ENCODE results near the gene IL32. TPM values are rescaled to one million over a fixed set of nuclear protein-coding genes. Genes with fewer than 3 reads are reported as not detected.

The IL32 gene
- total and polyA plus RNA-seq, 9 of the 15 experiments (the other 6 are each of a cell fraction or from before 2014, with no cell fraction given): 0.21 to 2.2 (median 0.37) TPM; not detected in 3

DNA sequence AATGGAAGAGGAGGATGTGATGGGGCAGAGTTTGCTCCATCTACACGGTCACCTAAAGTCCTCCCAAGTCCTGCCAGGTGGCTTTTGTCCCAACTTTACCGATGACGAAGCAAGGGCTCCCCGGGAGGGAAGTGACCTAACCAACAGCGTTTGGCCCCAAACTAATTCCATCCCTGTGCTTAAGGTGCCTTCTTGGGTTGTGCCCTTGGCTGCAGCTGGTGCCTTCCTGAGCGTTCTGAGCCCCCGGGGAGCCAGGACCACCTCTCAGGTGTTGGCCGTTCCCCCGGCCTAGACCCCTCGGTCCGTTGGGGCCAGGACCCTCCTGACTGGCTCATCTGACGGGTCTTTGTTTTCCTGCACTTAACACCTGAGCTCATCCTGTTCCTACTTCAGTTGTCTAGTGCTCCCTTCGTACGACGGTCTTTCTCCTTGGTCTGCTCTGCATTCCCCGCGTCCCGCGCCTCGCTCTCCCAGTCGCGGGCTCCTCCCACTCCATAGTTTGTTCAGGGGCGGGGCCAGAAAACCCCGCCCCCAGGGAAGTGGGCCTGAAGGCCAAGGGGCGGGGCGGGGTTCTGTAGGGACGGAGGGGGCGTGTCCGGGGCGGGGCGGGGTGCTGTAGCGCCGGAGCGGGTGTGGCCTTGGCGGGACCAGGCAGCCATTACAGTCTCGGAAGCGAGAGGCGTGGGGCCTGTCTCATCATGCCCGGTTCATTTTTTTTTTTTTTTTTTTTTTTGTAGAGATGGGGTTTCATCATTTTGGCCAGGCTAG lies 34.5 kb downstream of the IL32 start (continued):
- TF ChIP-seq, protein P1, sequence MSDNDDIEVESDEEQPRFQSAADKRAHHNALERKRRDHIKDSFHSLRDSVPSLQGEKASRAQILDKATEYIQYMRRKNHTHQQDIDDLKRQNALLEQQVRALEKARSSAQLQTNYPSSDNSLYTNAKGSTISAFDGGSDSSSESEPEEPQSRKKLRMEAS (CRISPR knock-in tag; IDR thresholded peaks at IDR 0.05): peak; percentile 40; the same call in 1 of the 2 replicates
- TF ChIP-seq ELF4 (CRISPR knock-in tag; IDR thresholded peaks at IDR 0.05) (no peak), HDAC1 (IDR thresholded peaks at IDR 0.05) (no peak), POLR2B (IDR thresholded peaks at IDR 0.05; ENCODE audit: low read depth, partially characterized antibody) (peak; percentile 42), TBL1XR1 (IDR thresholded peaks at IDR 0.05; ENCODE audit: low read length in 2 of 2) (no peak), ARID1B (IDR thresholded peaks at IDR 0.05) (0 out of 2 replicates have a peak, but pooled peaks have one; percentile 8), STAT5B (CRISPR knock-in tag; IDR thresholded peaks at IDR 0.05) (no peak), L3MBTL2 (IDR thresholded peaks at IDR 0.05) (peak; percentile 78), RBM39 (optimal IDR thresholded peaks at IDR 0.05; ENCODE audit: low read depth, low read length) (no peak), MTA1 (IDR thresholded peaks at IDR 0.05; ENCODE audit: borderline replicate concordance) (no peak), MIER1 (IDR thresholded peaks at IDR 0.05; ENCODE audit: low read depth) (no peak), ETV6 (IDR thresholded peaks at IDR 0.05; ENCODE audit: borderline replicate concordance in 1 of 2, low read depth in 2 of 2, low read length in 1 of 2) (no peak), ETV6 (CRISPR knock-in tag; IDR thresholded peaks at IDR 0.05; ENCODE audit: borderline replicate concordance) (0 out of 2 replicates have a peak, but pooled peaks have one; percentile 17), KDM1A (IDR thresholded peaks at IDR 0.05) (no peak), GATA2 (CRISPR knock-in tag; IDR thresholded peaks at IDR 0.05) (no peak), BHLHE40 (IDR thresholded peaks at IDR 0.05; ENCODE audit: low read length) (no peak), CBX5 (IDR thresholded peaks at IDR 0.05; ENCODE audit: borderline replicate concordance, low read depth) (no peak), ZC3H11A (IDR thresholded peaks at IDR 0.05; ENCODE audit: low read depth, low read length) (no peak), FUS (optimal IDR thresholded peaks at IDR 0.05; ENCODE audit: low read depth, low read length) (no peak), ZKSCAN3 (CRISPR knock-in tag; IDR thresholded peaks at IDR 0.05) (no peak), POLR2A (conservative IDR thresholded peaks at IDR 0.05) (peak; percentile 64), ZFX (CRISPR knock-in tag; IDR thresholded peaks at IDR 0.05) (peak; percentile 43; the same call in 1 of the 2 replicates), PHF8 (IDR thresholded peaks at IDR 0.05; ENCODE audit: borderline replicate concordance, low read length) (peak; percentile 47; the same call in 1 of the 2 replicates), NR4A1 (CRISPR knock-in tag; IDR thresholded peaks at IDR 0.05) (no peak), NR4A1 (tag; IDR thresholded peaks at IDR 0.05) (no peak), NELFE (IDR thresholded peaks at IDR 0.05; ENCODE audit: insufficient read depth, insufficient read length) (no peak)
- TF ChIP-seq, protein P2, sequence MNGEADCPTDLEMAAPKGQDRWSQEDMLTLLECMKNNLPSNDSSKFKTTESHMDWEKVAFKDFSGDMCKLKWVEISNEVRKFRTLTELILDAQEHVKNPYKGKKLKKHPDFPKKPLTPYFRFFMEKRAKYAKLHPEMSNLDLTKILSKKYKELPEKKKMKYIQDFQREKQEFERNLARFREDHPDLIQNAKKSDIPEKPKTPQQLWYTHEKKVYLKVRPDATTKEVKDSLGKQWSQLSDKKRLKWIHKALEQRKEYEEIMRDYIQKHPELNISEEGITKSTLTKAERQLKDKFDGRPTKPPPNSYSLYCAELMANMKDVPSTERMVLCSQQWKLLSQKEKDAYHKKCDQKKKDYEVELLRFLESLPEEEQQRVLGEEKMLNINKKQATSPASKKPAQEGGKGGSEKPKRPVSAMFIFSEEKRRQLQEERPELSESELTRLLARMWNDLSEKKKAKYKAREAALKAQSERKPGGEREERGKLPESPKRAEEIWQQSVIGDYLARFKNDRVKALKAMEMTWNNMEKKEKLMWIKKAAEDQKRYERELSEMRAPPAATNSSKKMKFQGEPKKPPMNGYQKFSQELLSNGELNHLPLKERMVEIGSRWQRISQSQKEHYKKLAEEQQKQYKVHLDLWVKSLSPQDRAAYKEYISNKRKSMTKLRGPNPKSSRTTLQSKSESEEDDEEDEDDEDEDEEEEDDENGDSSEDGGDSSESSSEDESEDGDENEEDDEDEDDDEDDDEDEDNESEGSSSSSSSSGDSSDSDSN (IDR thresholded peaks at IDR 0.05; ENCODE audit: borderline replicate concordance in 1 of 2, low read depth in 2 of 2, low read length in 2 of 2): no peak
- TF ChIP-seq, protein P3, sequence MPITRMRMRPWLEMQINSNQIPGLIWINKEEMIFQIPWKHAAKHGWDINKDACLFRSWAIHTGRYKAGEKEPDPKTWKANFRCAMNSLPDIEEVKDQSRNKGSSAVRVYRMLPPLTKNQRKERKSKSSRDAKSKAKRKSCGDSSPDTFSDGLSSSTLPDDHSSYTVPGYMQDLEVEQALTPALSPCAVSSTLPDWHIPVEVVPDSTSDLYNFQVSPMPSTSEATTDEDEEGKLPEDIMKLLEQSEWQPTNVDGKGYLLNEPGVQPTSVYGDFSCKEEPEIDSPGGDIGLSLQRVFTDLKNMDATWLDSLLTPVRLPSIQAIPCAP (CRISPR knock-in tag; IDR thresholded peaks at IDR 0.05; ENCODE audit: borderline replicate concordance): no peak
